Epidermal melanocyte (primary cell): ENCODE measurements around the gene KDM1B.
A peak's percentile ranks its signal among the peaks of the same experiment; 100 is the strongest.
"Not testable (repeated sequence)": the region's sequence is repeated elsewhere in the genome, so short reads cannot be mapped to it uniquely, and the experiment has no call there.

Experiments
- DNase-seq: peaks from one replicate; pipeline ENCODE4 v3.0.0; 2011; ENCODE audit warnings: low spot score; ENCODE audit not compliant: insufficient read length

Gene KDM1B

DNA sequence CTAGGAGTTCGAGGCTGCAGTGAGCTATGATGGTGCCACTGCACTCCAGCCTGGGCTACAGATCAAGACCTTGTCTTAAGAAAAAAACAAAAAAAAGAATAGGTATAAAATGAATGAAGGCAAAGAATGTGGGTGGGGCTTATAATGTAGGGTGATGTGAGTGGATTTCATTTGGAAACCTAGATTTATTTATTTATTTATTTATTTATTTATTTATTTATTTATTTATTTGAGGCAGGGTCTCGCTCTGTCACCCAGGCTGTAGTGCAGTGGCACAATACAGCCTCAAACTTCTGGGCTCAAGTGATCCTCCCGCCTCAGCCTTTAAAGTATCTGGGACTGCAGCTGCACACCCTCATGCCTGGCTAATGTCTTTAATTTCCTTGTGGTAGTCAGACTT lies 3.8 kb upstream of the KDM1B start:
- not testable (repeated sequence) for DNase-seq

DNA sequence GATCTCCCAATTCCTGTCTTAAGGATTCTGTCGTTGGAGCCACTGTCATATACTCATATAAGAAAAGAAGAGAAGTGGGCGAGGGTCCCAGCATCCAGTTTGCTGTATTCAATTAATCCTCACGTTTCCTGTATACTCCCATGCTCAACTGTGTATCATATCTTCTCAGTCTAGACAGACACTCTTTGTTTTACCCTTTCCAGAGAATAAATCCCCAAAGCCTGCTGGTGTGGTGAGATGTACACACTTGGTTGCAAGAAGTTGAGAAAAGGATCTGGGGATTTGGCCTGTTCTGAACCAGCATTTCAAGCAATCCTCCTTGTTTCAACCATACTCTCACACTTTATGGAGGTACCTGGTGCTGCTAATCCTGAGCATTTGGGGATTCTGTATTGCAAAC lies 3.4 kb upstream of the KDM1B start:
- no peak for DNase-seq

DNA sequence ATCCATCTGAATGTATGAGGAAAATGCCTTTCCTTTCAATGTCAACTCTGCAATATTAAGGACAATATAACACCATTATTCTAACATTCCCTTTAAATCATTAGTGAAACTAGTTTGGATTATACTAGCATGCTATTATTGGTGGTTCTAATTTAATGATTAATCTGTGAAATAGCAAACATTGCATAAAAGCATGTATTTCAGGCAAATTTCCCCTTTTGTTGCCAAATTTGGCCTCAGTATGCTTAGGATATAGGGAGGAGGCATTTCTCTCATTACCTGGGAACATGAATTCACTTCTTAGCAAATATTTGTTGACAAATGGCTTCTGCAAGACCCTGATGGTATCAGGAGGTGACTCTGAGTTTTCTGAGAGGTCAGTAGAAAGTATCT lies 1.9 kb upstream of the KDM1B start:
- DNase-seq = no peak

DNA sequence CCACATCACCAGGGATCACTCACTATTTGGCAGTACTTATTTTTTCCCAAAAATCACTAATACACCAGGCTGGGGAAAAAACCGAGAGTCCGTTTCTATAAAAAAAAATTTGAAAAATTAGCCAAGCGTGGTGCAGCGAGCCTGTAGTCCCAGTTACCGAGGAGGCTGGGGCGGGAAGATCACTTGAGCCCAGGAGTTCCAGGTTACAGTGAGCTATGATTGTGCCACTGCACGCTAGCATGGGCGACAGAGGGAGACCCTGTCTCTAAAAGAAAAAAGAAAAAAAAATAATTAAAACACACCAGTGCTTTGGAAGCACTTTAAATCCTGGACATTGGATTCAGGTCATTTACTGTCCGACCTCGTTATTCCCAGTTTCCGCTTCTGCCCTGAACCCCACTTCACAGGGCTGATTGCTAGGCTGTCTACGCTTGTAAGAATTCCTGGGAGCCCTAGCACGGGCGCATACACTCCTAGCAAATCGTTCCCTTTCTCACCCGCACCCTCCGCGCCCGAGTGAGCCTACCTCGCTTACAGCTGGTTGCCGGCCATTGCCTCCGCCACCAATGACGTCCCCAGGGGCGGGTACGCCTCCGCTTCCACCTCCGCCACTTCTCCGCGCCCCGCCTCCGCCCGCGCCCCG lies 594 bp upstream of the KDM1B start, which contains the start of gene TPMT:
Gene TPMT (minus strand): TSS at position 571 of the 643 bp plus-strand sequence. CDS start 5,950 bp downstream, outside the sequence.
- peak; percentile 82 for DNase-seq

DNA sequence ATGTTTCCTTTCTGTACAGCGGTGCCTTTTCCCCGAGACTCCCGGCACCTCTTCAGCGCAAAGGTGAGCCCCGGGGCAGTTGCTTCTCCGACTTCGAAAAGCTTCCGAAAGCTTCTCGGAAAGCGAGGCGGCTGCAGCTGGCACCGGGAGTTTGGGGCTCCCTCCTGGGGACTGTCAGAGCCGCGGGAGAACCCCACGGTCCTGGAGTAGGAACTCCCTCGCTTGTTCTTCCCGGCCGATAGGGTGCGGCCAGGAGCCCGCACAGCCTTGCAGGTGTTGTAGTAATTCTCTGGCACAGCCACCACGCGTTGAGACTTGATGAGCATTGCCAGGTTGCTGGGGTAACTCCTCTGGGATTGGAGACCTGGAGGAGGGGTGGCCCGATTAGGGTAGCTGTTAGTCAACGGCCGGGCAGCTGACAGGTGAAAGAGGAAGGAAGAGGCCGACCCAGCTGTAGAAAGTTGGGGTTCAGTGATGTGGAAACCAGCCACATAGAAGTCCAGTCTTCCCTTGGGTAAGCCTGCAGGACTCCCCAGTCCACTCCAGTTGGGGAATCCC lies 721 bp downstream of the KDM1B start:
- no peak for DNase-seq

DNA sequence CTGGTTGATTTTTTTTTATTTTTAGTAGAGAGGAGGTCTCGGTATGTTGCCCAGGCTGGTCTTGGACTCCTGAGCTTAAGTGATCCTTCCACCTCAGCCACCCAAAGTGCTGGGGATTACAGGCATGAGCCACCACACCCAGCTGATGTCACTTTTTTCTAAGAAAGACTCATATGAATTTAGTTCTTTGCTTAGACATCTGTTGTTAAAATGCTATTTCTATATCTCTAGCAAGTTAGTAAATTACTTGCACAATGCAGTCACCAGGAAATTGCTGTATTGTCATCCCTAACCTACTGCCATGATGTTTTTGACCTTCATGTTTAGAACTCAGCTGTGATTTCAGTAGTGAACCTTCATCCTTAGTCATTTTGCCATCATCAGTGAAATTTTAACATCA lies 5.7 kb downstream of the KDM1B start:
- no peak for DNase-seq

DNA sequence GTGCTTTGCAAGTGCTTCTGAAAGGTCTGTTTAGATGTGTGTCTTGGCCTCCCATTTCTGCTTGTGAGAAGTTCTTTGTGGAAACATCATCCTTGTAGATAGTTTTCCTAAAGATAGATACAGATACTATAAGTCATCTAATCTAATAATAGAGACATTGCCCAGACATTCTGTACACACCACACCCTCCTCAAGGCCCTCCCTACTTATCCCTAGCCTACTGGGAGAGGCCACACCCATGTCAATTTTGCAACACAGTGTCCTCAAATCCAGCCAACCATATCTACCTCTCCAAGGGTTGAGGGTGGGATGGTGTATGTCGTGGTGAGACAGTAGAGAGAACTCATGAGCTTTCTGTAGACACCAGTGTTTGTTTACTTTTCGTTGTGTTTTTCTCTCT lies 6.2 kb downstream of the KDM1B start:
- no peak for DNase-seq

DNA sequence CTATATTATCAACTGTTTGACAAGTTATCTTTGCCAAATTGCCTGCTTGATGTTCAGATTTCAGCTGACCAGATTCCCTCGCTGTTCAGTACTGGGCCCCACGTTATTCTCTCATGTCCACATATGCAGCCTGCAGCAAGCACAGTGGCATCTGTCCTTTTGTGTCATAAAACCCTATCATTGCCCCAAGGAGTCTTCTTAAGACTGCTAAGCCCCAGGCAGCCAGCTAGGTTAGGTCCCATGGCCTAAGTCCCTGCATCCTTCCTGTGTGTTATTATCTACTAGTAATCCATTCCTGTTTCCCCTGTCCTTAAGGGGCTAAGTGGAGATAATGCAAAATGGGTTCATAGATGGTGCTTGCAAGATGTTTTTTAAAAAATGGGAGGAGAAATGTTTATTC lies 7.2 kb downstream of the KDM1B start:
- DNase-seq = no peak

DNA sequence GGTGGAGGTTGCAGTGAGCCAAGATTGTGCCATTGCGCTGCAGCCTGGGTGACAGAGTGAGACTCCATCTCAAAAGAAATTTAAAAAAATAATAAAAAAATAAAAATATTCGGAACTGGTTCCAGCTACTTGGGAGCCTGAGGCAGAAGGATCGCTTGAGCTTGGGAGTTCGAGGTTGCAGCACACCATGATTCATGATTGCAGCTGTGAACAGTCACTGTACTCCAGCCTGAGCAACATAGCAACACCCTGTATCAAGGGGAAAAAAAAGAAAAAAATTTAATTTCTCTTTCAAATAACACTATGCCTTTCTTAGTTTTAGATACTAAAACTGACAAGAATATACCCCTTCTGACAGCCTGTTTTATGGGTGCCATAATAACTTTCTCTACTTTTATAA lies 10.5 kb downstream of the KDM1B start:
- no peak for DNase-seq

DNA sequence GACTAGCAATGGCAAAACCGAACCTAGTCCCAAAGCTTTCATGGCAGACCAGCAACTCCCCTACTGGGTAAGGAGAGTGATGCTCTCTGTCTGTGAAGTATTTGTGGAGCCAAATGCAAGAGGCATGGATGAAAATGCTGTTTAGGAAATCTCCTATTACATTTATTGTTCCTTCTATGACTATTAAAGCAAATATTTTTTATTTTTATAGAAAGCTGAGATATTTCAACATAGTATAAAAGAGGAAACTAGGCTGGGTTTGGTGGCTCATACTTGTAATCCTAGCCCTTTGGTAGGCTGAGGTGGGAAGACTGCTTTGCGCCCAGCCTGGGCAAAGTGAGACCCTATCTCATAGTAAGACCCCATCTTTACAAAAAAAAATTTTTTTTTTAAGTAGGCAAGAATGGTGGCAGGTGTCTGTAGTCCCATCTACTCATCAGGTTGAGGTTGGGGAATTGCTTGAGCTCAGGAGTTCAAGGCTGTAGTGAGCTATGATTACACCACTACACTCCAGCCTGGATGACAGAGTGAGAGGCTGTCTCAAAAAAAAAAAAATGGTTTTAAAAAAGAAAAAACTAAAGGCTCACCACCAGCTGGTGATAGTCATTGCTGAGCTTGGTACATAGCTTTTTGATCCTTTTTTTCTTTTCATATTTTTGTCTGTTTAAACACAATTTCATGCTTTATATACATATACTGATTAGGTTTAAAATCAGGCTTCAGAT lies 11.3 kb downstream of the KDM1B start:
- DNase-seq = no peak

DNA sequence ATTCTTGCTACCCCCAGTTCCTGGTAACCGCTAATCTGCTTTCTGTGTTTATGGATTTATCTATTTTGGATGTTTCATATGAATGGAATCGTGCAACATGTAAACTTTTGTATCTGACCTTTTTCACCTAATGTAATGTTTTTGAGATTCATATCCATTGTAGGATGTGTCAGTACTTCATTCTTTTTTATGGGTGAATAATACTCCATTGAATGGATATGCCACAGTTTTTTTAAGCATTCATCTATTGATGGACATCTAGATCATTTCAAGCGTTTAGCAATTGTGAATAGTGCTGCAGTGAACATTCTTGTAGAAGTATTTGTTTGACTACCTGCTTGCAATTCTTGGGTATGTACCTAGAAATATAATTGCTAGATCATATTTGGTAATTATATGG lies 13.0 kb downstream of the KDM1B start:
- no peak for DNase-seq

DNA sequence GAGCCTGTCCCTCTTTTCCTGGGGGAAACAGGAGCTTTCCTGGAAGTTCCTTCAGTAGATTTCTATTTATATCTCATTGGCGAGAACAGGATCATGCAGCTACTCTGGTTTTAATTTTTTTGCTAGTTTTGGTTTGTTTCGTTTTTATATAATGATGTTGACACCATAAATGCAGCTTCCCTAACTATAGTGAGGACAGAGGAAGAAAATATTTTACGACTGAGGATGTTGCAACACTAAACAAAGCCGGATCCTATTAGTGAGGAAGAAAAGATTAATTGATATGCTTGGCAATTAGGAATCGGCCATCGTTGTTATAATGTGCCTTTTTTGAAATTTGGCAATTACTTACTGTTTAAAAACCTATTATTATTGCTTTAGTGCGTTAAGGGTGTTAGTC lies 16.6 kb downstream of the KDM1B start:
- no peak for DNase-seq

DNA sequence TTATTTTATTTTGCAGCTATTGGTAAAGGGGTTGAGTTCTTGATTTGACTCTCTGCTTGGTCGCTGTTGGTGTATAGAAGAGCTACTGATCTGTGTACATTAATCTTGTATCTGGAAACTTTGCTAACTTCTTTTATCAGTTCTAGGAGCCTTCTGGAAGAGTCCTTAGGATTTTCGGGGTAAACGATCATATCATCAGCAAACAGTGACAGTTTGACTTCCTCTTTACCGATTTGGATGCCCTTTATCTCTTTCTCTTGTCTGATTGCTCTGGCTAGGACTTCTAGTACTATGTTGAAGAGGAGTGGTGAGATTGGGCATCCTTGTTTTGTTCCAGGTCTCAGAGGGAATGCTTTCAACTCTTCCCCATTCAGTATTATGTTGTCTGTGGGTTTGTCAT lies 21.0 kb downstream of the KDM1B start:
- DNase-seq = not testable (repeated sequence)

DNA sequence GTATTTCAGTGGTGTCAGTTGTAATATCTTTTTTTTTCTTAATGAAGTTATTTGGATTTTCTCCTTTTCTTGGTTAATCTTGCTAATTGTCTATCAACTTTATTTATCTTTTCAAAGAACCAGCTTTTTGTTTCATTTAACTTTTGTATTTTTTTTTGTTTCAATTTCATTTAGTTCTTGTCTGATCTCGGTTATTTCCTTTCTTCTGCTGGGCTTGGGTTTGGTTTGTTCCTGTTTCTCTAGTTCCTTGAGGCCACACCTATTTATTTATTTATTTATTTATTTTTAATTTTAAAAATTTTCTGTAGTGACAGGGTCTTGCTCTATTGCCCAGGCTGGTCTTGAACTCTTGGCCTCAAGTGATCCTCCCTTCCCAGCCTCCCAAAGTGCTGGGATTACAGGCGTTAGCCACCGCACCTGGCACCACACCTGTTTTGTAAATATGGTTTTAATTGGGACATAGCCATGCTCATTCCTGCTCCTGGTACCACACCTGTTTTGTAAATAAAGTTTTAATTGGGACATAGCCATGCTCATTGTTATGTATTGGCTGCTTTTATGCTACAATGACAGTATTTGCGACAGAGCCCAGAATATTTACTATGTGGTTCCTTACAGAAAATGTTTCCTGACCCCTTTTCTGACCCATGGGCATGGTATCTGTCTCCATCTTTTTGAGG lies 22.2 kb downstream of the KDM1B start:
- no peak for DNase-seq

DNA sequence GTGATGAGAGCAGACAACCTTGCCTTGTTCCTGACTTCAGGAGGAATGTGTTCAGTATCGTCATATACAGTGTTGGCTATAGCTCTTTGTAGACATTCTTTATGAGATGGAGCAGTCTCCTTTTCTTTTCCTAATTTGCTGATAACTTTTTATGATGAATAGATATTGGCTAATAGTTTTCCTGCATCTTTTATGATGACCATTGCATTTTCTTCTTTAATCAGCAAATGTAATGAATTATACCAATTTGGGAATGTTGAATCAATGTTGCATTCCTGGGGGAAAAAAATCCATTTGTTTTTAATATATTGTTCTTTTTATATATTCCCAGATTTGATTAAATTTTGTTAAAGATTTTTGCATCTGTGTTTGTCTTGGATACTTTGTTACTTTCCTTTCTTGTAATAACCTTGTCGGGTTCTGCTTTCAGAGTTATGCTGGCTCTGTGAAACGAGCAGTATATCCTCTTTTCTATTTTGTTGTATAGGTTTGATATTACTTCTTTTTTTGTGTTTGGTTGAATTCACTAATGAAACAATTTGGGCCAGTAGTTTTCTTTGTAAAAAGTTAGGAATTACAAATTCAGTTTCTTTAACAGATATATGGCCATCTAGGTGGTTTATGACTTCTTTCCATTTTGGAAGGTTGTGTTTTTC lies 23.9 kb downstream of the KDM1B start:
- DNase-seq = no peak

DNA sequence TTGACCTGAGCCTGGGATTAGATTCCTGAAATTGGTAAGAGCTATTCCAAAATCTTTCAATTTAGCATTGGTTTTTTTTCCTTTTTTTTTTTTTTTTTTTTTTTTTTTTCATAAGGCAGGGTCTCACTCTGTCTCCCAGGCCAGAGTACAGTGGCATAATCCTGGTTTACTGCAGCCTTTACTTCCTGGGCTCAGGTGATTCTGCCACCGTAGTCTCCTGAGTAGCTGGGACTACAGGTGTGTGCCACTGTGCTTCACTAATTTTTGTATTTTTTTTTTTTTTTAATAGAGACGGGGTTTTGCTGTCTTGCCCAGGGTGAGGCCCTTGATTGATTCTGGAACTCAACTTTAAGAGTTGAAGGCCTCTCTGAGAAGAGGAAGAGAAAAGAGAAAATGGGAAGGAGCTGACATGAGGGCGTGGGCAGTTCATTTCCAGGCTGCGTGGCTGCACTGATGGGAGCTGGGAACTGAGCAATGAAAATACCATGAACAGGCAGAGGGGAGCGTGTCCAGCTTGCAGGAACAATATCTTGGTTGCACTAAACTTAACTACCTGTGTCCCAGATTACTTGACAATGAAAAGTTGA lies 24.6 kb downstream of the KDM1B start:
- DNase-seq = no peak

DNA sequence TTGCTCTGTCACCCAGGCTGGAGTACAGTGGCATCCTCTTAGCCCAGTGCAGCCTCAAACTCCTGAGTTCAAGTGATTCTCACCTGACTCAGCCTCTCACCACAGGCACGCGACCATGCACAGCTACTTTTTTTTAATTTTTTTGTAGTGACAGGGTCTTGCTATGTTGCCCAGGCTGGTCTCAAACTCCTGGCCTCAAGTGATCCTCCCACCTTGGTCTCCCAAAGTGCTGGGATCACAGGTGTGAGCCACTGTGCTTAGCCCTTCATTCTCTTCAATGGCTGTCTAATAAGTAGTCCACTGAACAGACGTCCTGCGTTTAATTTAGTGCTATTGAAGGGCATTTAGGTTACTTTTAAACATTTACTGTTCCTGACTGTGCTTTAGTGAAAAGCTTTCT lies 27.3 kb downstream of the KDM1B start:
- no peak for DNase-seq

DNA sequence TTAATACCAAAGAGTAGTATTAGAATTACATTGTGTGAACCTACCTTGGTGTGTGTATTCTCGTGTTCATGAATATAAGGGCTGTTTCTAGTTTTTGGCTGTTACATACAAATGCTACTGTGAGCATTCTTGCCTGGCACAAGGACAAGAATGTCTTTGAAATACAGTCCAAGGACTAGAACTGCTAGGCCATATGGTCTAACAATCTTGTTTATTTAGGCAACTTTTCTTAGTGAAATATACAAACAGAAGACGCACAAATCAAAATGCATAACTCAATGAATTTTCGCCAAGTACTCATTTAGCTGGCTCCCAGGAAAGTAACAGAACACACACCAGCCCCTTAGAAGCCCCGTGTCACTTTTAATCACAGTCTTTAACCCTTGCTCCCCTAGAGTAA lies 28.5 kb downstream of the KDM1B start:
- no peak for DNase-seq

DNA sequence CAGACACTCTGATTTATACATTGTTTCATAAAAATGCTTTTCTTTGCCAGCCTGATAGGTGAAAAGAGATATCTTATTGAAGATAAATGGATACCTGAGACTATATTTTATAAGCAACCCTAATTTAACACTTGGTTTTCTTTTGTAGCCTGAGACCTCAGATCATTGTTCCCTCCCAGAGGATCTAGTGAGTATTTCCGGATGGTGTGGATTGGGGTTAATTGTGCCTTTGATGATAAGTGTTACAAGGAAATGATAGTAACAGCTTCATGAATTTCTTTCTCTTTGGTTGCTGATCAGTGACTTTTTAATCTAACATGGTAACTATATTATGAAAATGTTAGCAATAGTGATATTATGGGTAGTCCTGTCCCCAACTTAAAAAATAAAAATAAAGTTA lies 30.4 kb downstream of the KDM1B start:
- DNase-seq = no peak

DNA sequence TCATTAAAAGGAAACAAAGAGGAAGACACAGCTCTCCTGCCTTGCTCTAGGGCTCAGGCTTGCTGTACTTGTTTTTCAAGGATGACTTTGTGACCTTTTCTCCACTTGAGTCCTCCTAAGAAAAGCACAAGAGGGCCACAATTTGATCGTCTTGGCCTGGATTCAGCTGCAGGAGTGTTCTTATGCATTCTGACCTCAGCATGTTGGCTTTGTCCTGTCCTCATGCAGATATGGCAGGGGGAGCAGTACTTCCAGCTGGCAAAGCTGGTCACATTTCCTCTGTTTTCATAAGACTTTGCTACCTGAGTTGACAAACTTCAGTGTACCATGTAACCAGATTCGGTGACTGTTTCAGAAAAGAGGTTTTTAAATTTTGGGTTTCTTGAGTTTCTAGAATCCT lies 30.8 kb downstream of the KDM1B start:
- no peak for DNase-seq

DNA sequence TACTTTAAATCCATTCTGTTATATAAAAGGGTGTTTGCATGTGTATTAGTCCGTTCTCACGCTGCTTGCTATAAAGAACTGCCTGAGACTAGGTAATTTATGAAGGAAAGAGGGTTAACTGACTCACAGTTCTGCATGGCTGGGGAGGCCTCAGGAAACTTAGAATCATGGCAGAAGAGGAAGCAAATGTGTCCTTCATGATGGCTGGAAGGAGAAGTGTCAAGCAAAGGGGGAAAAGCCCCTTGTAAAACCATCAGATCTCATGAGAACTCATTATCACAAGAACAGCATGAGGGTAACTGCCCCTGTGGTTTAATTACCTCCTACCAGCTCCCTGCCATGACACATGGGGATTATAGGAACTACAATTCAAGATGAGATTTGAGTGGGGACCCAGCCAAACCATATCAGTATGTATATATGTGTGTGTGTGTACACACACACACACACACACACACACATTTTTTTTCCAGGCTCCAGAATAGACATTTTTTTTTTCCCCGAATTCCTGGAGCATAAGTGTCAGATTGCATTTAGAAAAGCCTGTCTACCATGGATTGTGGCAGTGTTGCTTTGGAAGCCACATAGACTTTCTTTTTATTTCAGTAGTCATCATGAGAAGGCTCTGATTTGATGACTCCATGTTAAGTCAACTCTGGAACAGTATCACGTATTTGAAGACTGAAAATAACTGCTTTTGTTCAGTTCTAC lies 31.5 kb downstream of the KDM1B start:
- no peak for DNase-seq
